SU-DHL-6 (cell line): Measurements from ENCODE around the gene SLC44A3.

Experiments
- EZH2phosphoT487 ChIP-seq: fragments of 200-600 bp; sonication (generic), shearing (Covaris generic); conservative IDR thresholded peaks from 2 replicates; pipeline ENCODE4 v1.6.1; 2018; ENCODE audit warnings: mild to moderate bottlenecking, antibody characterized with exemption, low read length, moderate library complexity, mixed read lengths
- TF ChIP-seq, protein P1 (sequence below): fragments of 200-600 bp; sonication (generic); IDR thresholded peaks from one replicate; pipeline ENCODE4 v1.5.1; 2017; ENCODE audit warnings: antibody characterized with exemption, mild to moderate bottlenecking, low read length, moderate library complexity; ENCODE audit not compliant: insufficient read depth, poor library complexity, severe bottlenecking

- TF ChIP-seq EZH2phosphoT487 = no peak
- TF ChIP-seq, protein P1, sequence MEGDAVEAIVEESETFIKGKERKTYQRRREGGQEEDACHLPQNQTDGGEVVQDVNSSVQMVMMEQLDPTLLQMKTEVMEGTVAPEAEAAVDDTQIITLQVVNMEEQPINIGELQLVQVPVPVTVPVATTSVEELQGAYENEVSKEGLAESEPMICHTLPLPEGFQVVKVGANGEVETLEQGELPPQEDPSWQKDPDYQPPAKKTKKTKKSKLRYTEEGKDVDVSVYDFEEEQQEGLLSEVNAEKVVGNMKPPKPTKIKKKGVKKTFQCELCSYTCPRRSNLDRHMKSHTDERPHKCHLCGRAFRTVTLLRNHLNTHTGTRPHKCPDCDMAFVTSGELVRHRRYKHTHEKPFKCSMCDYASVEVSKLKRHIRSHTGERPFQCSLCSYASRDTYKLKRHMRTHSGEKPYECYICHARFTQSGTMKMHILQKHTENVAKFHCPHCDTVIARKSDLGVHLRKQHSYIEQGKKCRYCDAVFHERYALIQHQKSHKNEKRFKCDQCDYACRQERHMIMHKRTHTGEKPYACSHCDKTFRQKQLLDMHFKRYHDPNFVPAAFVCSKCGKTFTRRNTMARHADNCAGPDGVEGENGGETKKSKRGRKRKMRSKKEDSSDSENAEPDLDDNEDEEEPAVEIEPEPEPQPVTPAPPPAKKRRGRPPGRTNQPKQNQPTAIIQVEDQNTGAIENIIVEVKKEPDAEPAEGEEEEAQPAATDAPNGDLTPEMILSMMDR = no peak
These were observed 85.0 kb downstream of the SLC44A3 start for GRCh38 chr1:94905207-94905606.
